GM12878 (cell line): Measurements from ENCODE around the gene DNAJC3. TPM values are rescaled to one million over a fixed set of nuclear protein-coding genes. Genes with fewer than 3 reads are reported as not detected.

Experiments used
- ATAC-seq: fragments of 200-7000 bp; cut with Tn5 transposase; 3 replicates; pipeline ENCODE4 v1.9.1; 2020; ENCODE audit warnings: mild to moderate bottlenecking, moderate library complexity
- BruUV-seq: library from RNA; stranded (reverse); fragments of 400-500 nt; replicated peaks from 2 replicates; lab custom pipeline; 2021; lab: Mats Ljungman, UMichigan
- CTCF ChIA-PET: fragments of 300-600 bp; sonication (Branson Sonifier 250); formaldehyde crosslinking; extraction: SDS; loops from one replicate; lab custom pipeline; 2021; ENCODE audit warnings: inconsistent platforms; lab: Yijun Ruan, JAX
- POLR2A ChIA-PET: fragments of 350-600 bp; formaldehyde crosslinking; extraction: SDS; loops from one replicate; lab custom pipeline; 2021; ENCODE audit warnings: inconsistent platforms; lab: Charles Lee
- RAD21 ChIA-PET: fragments of 300-600 bp; sonication (Branson Sonifier 250); formaldehyde crosslinking; loops from one replicate; lab custom pipeline; 2023; ENCODE audit warnings: antibody characterized with exemption; ENCODE audit not compliant: unreplicated experiment; lab: Charles Lee
- SMC1A ChIA-PET: fragments of 300-600 bp; sonication (Branson Sonifier 250); formaldehyde crosslinking; loops from one replicate; lab custom pipeline; 2023; ENCODE audit not compliant: unreplicated experiment, uncharacterized antibody; lab: Charles Lee
- DNase-seq: peaks from one replicate; pipeline ENCODE4 v3.0.0-alpha.2; 2011; ENCODE audit warnings: low read depth, low spot score
- FAIRE-seq: peaks from 3 replicates; lab custom pipeline; 2011; peaks lifted over from hg19 to GRCh38; lab: Jason Lieb, UNC
- H2AFZ ChIP-seq: 2 replicates; pipeline ENCODE4 v1.6.0; 2011; ENCODE audit warnings: low read depth, low read length, control low read depth; ENCODE audit not compliant: control insufficient read depth
- H3K27ac ChIP-seq: 2 replicates; pipeline ENCODE4 v1.5.1; 2011; ENCODE audit warnings: control low read depth; ENCODE audit not compliant: control insufficient read depth, insufficient read depth
- H3K27me3 ChIP-seq, 2 experiments: replicated peaks in 1 of 2; 2 replicates each; pipeline versions ENCODE4 v1.6.0 to v1.6.1; 2011; ENCODE audit warnings: low read length in 1 of 2; ENCODE audit not compliant: control insufficient read depth in 2 of 2, insufficient read depth in 2 of 2
- H3K36me3 ChIP-seq, 2 experiments: 2 replicates each; pipeline ENCODE4 v1.5.1; 2011; ENCODE audit warnings: low read length in 1 of 2; ENCODE audit not compliant: control insufficient read depth in 2 of 2, insufficient read depth in 2 of 2
- H3K4me1 ChIP-seq: 2 replicates; pipeline ENCODE4 v1.6.1; 2011; ENCODE audit warnings: mild to moderate bottlenecking, low read length, moderate library complexity, mixed read lengths; ENCODE audit not compliant: control insufficient read depth, insufficient read depth
- H3K4me2 ChIP-seq: 2 replicates; pipeline ENCODE4 v1.6.0; 2011; ENCODE audit warnings: control low read depth; ENCODE audit not compliant: control insufficient read depth, insufficient read depth
- H3K4me3 ChIP-seq: fragments of 200-600 bp; sonication (generic); 2 replicates; pipeline ENCODE4 v1.5.1; 2016
- H3K79me2 ChIP-seq: 2 replicates; pipeline ENCODE4 v1.6.0; 2011; ENCODE audit warnings: low read length; ENCODE audit not compliant: control insufficient read depth, insufficient read depth
- H3K9ac ChIP-seq: 2 replicates; pipeline ENCODE4 v1.8.0; 2011; ENCODE audit warnings: low read length, control low read depth, mixed read lengths; ENCODE audit not compliant: control insufficient read depth, insufficient read depth
- H3K9me3 ChIP-seq: replicated peaks from 3 replicates; pipeline ENCODE4 v1.5.1; 2011; ENCODE audit warnings: mild to moderate bottlenecking, low read length; ENCODE audit not compliant: control insufficient read depth, insufficient read depth
- H4K20me1 ChIP-seq: 2 replicates; pipeline ENCODE4 v1.6.0; 2011; ENCODE audit not compliant: control insufficient read depth, insufficient read depth
- STAT3 ChIP-seq: IDR thresholded peaks from 2 replicates; pipeline ENCODE4 v1.6.1; 2011; ENCODE audit warnings: low read depth, low read length, improper control_type of control experiment
- ZBTB11 ChIP-seq: fragments of 450-650 bp; formaldehyde crosslinking; IDR thresholded peaks from 2 replicates; pipeline ENCODE4 v1.5.0; 2022; ENCODE audit warnings: mild to moderate bottlenecking, missing genetic modification characterization
- WGBS: methylation state at CpG from one replicate; pipeline ENCODE4 v1.1.6; 2016; ENCODE audit warnings: low lambda C conversion rate; ENCODE audit not compliant: insufficient replicate concordance, insufficient coverage; ENCODE audit errors: missing lambda C conversion rate; 5-methylcytosine and 5-hydroxymethylcytosine counted together
- in situ Hi-C: fragments of 300-500 bp; cut with MboI; formaldehyde crosslinking; loops from 9 replicates; pipeline ENCODE4 v1.14.3; 2018; ENCODE audit warnings: mixed read lengths
- intact Hi-C: fragments of 100-400 bp; cut with micrococcal nuclease; formaldehyde crosslinking; loops from one replicate; pipeline ENCODE4 v1.14.2; 2022; ENCODE audit not compliant: unreplicated experiment
- polyA plus RNA-seq, 11 experiments: library from polyadenylated mRNA; depleted of rRNA in 4 of 11; unstranded in 6 of 11; stranded (reverse) in 5 of 11; fragments of >200 nt; fragmentation: Nextera tagmentation in 4 of 11; fragmentation: Illumina TruSeq in 1 of 11; extraction: Ambion mirVana in 4 of 11; extraction: Trizol in 1 of 11; gene quantifications; 1 replicate in 1 of 11; 2 replicates in 10 of 11; pipeline versions ENCODE4 v1.2.1 to v1.2.3, GENCODE V29; 2011 to 2016; ENCODE audit warnings: inconsistent platforms in 2 of 11, missing spikeins in 2 of 11, low read depth in 1 of 11
- total RNA-seq, 4 experiments: library from RNA; depleted of rRNA in 3 of 4; stranded (reverse); fragments of >200 nt in 3 of 4; fragmentation: Illumina TruSeq in 1 of 4; extraction: Trizol in 1 of 4; gene quantifications; 2 replicates each; pipeline versions ENCODE4 v1.2.1 to v1.2.3, GENCODE V29; 2013 to 2021

The DNAJC3 gene
- total and polyA plus RNA-seq, 10 of the 15 experiments (the other 5 are each of a cell fraction or from before 2014, with no cell fraction given), result 9.3 to 37.4 (median 19.0) TPM

- no peak for TF ChIP-seq ZBTB11
These were observed at the start of gene DNAJC3 (continued) for GRCh38 chr13:95676762-95677563.

GRCh38 chr13:95627590-95627989 lies 49.3 kb upstream of the DNAJC3 start:
- Histone ChIP-seq H3K4me2 (no peak overlapping the region), H3K4me1 (no peaks in the 10 kb centered on the region), H3K79me2 (no peaks in the 10 kb centered on the region), H3K9me3 (no peaks in the 10 kb centered on the region), H2AFZ (no peak overlapping the region), H3K36me3 (no peaks in the 10 kb centered on the region), H3K9ac (no peak overlapping the region), H3K27ac (no peak overlapping the region), H3K4me3 (no peak overlapping the region), H4K20me1 (no peaks in the 10 kb centered on the region), H3K27me3 (no peaks in the 10 kb centered on the region)
- ChIA-PET SMC1A (interaction anchor here (1.3 to 7.6 kb wide), 2 partner anchors 131 to 207 kb away, joined by 3 to 139 read pairs; no protein-coding TSS in a partner anchor), RAD21 (interaction anchor here (1.0 kb wide), 1 partner anchor 206 kb away, joined by 3 read pairs; no protein-coding TSS in a partner anchor), CTCF (interaction anchor here (7.7 kb wide), 1 partner anchor 207 kb away, joined by 192 read pairs; no protein-coding TSS in a partner anchor), POLR2A (no interaction called here)
- FAIRE-seq, result no peak
- intact Hi-C loops, result no loop called here
- DNase-seq, result no peak
- 100% methylated on average over 1 of the region's 1 CpG for WGBS
- no peak for ATAC-seq
- TF ChIP-seq STAT3, result no peak
- no TSS peak for BruUV-seq
- in situ Hi-C loops, result no loop called here
